OCI-LY3 (cell line): Measurements from ENCODE around the gene ANKS1A.

ENCODE experiments used
- H2AFZ ChIP-seq: fragments of 200-600, 300-600 bp; shearing (Covaris generic); 2 replicates; pipeline ENCODE4 v1.6.0; 2014; ENCODE audit warnings: antibody characterized with exemption, low read depth, low read length
- H3K27ac ChIP-seq: fragments of 200-600, 300-600 bp; sonication (generic); 2 replicates; pipeline ENCODE4 v1.5.1; 2014; ENCODE audit warnings: mild to moderate bottlenecking, low read length, moderate library complexity, mixed read lengths
- H3K27me3 ChIP-seq: fragments of 200-600, 300-600 bp; sonication (generic); 2 replicates; pipeline ENCODE4 v1.6.1; 2014; ENCODE audit warnings: low read depth, low read length, mixed read lengths
- H3K36me3 ChIP-seq: fragments of 200-600, 300-600 bp; sonication (generic); replicated peaks from 2 replicates; pipeline ENCODE3; 2014; ENCODE audit warnings: low read depth, low read length, mixed read lengths
- H3K4me1 ChIP-seq: fragments of 300-600, 200-600 bp; sonication (generic); 2 replicates; pipeline ENCODE4 v1.6.1; 2014; ENCODE audit warnings: low read length, mixed read lengths
- H3K4me2 ChIP-seq: fragments of 200-600, 300-600 bp; sonication (generic); 2 replicates; pipeline ENCODE4 v1.6.1; 2014; ENCODE audit warnings: low read length, mixed read lengths
- H3K4me3 ChIP-seq: fragments of 300-600, 200-600 bp; sonication (generic); 2 replicates; pipeline ENCODE4 v1.5.1; 2014; ENCODE audit warnings: antibody characterized with exemption, mild to moderate bottlenecking, low read length, moderate library complexity
- H3K79me2 ChIP-seq: fragments of 300-600, 200-600 bp; shearing (Covaris generic); 2 replicates; pipeline ENCODE4 v1.6.1; 2014; ENCODE audit warnings: mild to moderate bottlenecking, low read length, mixed read lengths
- H3K9ac ChIP-seq: fragments of 300-600, 200-600 bp; shearing (Covaris generic); 2 replicates; pipeline ENCODE4 v1.6.0; 2014; ENCODE audit warnings: mild to moderate bottlenecking, low read length, moderate library complexity
- H3K9me3 ChIP-seq: fragments of 200-600, 300-600 bp; shearing (Covaris generic); 2 replicates; pipeline ENCODE4 v1.6.1; 2014; ENCODE audit warnings: low read length, mixed read lengths; ENCODE audit not compliant: insufficient read depth
- H4K20me1 ChIP-seq: fragments of 200-600, 300-600 bp; sonication (generic); 2 replicates; pipeline ENCODE4 v1.6.1; 2016; ENCODE audit warnings: low read length, mixed read lengths; ENCODE audit not compliant: insufficient read depth
- CTCF ChIP-seq: fragments of 200-600, 300-600 bp; sonication (generic); IDR thresholded peaks from 2 replicates; pipeline ENCODE4 v1.5.1; 2014; ENCODE audit warnings: antibody characterized with exemption, low read length, low read depth
- EZH2phosphoT487 ChIP-seq: fragments of 200-600 bp; shearing (Covaris generic); IDR thresholded peaks from 2 replicates; pipeline ENCODE4 v1.6.1; 2018; ENCODE audit warnings: antibody characterized with exemption, mixed run types, low read depth

The ANKS1A gene

DNA sequence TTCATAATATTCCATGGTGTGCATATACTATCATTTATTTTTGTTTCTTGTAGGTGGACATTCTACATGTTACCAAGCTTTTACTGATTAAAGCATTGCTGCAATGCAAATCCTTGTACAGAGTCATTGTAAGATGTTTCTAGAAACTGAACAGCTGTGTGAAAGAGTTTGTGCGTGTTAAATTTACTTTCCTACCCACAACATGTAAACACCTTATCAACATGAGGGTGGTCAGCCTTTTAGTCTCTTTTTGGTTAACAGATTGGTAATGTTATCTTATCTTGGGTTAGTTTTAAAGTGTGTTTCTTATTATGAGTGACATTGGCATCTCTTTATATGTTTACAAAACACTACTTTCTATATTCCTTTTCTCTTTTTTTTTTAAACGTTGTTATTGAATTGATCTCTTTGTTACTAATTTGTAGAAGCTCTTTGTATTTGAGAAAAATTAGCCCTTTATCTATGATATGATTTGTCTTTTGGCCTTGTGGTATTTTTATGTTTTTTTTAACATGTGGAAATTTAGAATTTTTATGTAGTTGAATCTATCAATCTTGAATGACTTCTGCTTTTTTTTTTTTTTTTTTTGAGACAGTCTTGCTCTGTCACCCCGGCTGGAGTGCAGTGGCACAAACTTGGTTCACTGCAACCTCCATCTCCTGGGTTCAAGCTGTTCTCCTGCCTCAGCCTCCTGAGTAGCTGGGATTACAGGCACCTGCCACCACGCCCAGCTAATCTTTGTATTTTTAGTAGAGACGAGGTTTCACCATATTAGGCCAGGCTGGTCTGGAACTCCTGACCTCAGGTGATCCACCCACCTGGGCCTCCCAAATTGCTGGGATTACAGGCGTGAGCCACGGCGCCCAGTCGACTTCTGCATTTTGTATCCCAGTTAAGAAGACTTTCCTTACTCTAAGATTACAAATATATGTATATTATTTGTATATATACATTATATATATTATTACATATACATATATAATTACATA, 140.0 kb downstream of the ANKS1A start:
- Histone ChIP-seq H3K36me3 (no peaks in the 10 kb centered on the region), H3K4me1 (peaks cover 3% of the 10 kb centered on the region), H3K27me3 (no peaks in the 10 kb centered on the region), H3K27ac (no peak overlapping the region), H3K4me2 (no peak overlapping the region), H3K9me3 (no peaks in the 10 kb centered on the region), H3K9ac (no peak overlapping the region), H3K79me2 (no peaks in the 10 kb centered on the region), H2AFZ (no peak overlapping the region), H3K4me3 (no peak overlapping the region), H4K20me1 (no peaks in the 10 kb centered on the region)
- TF ChIP-seq EZH2phosphoT487, result no peak
- no peak for TF ChIP-seq CTCF

DNA sequence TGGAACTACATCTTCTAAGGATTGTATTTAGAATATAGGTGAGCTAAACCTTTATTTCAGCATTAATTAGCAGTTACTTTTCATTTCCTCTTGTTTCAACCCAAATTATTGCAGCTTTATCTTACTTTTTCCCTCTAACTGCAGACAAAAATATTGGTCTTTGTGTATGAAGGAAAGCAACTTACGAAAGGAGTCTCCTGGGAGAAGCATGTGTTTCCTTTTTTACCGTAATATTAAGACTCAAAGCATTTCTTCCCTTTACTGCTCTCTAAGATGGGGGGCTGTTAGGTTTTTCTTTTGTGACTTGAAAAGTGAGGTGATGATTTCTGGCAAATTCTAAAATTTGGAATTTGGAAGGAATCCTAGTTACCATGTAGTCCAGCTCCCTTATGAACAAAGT, 141.0 kb downstream of the ANKS1A start:
- Histone ChIP-seq H3K36me3 (no peaks in the 10 kb centered on the region), H3K79me2 (no peaks in the 10 kb centered on the region), H4K20me1 (no peaks in the 10 kb centered on the region), H3K4me2 (no peak overlapping the region), H3K4me1 (peaks cover 13% of the 10 kb centered on the region), H3K27ac (no peak overlapping the region), H2AFZ (no peak overlapping the region), H3K9ac (no peak overlapping the region), H3K4me3 (no peak overlapping the region), H3K27me3 (no peaks in the 10 kb centered on the region), H3K9me3 (no peaks in the 10 kb centered on the region)
- TF ChIP-seq CTCF, result no peak
- no peak for TF ChIP-seq EZH2phosphoT487

DNA sequence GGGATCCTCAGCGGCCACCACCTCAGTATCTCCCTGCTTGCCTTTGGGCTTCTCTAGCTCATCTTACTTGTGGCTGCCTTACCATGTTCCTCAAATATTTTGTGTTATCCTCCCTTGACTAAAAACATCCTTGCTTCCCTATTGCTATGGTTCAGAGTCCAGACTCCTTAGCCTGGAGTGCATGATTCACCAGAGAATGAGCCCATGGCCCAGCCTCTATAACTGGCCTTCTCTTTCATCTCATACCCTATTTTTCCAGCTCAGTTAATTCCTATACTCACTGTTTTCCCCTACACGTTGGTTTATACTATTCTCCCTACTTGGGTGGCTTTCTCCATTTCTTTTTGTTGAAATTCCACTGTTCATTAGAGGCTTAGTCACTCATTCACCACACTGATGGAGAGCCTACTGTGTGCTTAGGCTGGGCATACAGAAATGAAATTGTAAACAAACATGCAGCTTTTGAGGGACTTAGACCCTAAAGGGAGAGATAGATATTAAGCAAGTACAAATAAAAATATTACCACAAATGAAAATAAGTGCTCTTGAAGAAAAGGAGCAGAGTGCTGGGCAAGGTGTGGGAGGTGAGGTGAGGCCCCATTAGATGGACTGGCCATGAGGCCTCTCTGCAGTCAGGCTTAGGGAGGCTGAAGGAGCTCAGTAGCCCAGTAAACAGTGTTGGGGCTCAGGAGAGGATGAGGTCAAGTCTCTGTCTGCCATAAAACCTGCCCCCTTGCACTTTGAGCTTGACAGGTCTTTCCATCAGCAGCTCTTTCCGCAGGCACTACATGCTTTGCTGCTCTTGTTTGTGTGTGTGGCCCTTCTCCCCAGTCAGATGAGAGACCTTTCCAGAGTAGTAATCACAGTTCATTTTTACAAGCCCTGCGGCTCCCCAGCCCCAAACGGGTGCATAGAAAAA, 142.8 kb downstream of the ANKS1A start:
- TF ChIP-seq CTCF (no peak), EZH2phosphoT487 (no peak)
- H3K9me3 ChIP-seq, result no peaks in the 10 kb centered on the region
- no peak overlapping the region for H3K4me2 ChIP-seq
- H2AFZ ChIP-seq, result no peak overlapping the region
- H4K20me1 ChIP-seq, result no peaks in the 10 kb centered on the region
- H3K79me2 ChIP-seq, result no peaks in the 10 kb centered on the region
- H3K27ac ChIP-seq, result no peak overlapping the region
- H3K27me3 ChIP-seq, result no peaks in the 10 kb centered on the region
- H3K4me3 ChIP-seq, result no peak overlapping the region
- H3K9ac ChIP-seq, result no peak overlapping the region
- H3K4me1 ChIP-seq, result peaks cover 19% of the 10 kb centered on the region
- no peaks in the 10 kb centered on the region for H3K36me3 ChIP-seq

GRCh38 chr6:35033683-35034082, 144.6 kb downstream of the ANKS1A start:
- Histone ChIP-seq H3K4me3 (no peak overlapping the region), H3K4me2 (no peak overlapping the region), H3K79me2 (no peaks in the 10 kb centered on the region), H4K20me1 (no peaks in the 10 kb centered on the region), H3K9me3 (no peaks in the 10 kb centered on the region), H2AFZ (no peak overlapping the region), H3K4me1 (peaks cover 19% of the 10 kb centered on the region), H3K27ac (no peak overlapping the region), H3K27me3 (no peaks in the 10 kb centered on the region), H3K9ac (no peak overlapping the region), H3K36me3 (no peaks in the 10 kb centered on the region)
- TF ChIP-seq EZH2phosphoT487 (no peak), CTCF (no peak)
